Large intestine (tissue), 3 donors: ENCODE results near the gene RNPS1. TPM values are rescaled to one million over a fixed set of nuclear protein-coding genes. Genes with fewer than 3 reads are reported as not detected.

Experiments
- DNase-seq, 2 donors: peaks; one replicate each; pipeline versions ENCODE4 v3.0.0 to v3.0.0-alpha.2; 2013
- H3K27ac ChIP-seq: one replicate; pipeline ENCODE4 v1.5.1; 2013; ENCODE audit warnings: low read length
- H3K27me3 ChIP-seq: 2 replicates; pipeline ENCODE4 v1.6.1; 2013; ENCODE audit warnings: low read length; ENCODE audit not compliant: control insufficient read depth, insufficient read depth
- H3K36me3 ChIP-seq: 2 replicates; pipeline ENCODE4 v1.6.1; 2013; ENCODE audit warnings: low read length; ENCODE audit not compliant: control insufficient read depth, insufficient read depth
- H3K4me1 ChIP-seq: one replicate; pipeline ENCODE4 v1.6.1; 2013; ENCODE audit warnings: low read length; ENCODE audit not compliant: control insufficient read depth, insufficient read depth
- H3K4me3 ChIP-seq: one replicate; pipeline ENCODE4 v1.5.1; 2013; ENCODE audit warnings: low read length
- H3K9me3 ChIP-seq: one replicate; pipeline ENCODE4 v1.6.1; 2013; ENCODE audit warnings: mild to moderate bottlenecking, low read depth, low read length, moderate library complexity; ENCODE audit not compliant: control insufficient read depth
- WGBS: methylation state at CpG from one replicate; pipeline ENCODE4 v1.1.5; 2013; ENCODE audit warnings: low lambda C conversion rate; ENCODE audit not compliant: insufficient coverage; 5-methylcytosine and 5-hydroxymethylcytosine counted together
- polyA plus RNA-seq: library from polyadenylated mRNA; unstranded; fragments of 120-200 nt; gene quantifications from one replicate; pipeline ENCODE4 v1.2.1, GENCODE V29; 2013

Gene RNPS1
- polyA plus RNA-seq, 1 donor = 172 TPM

GRCh38 chr16:2213817-2214718, 53.9 kb downstream of the RNPS1 start:
- Histone ChIP-seq H3K27me3 (no peaks in the 10 kb centered on the region), H3K4me1 (peaks cover 16% of the 10 kb centered on the region), H3K27ac (peak overlapping the region; percentile 37), H3K4me3 (peak overlapping the region; percentile 41), H3K9me3 (peaks cover 2% of the 10 kb centered on the region), H3K36me3 (peaks cover 17% of the 10 kb centered on the region)
- no peak for DNase-seq
- WGBS = no CpG with 5 or more reads among the region's 98 CpGs

GRCh38 chr16:2212362-2213324, 55.3 kb downstream of the RNPS1 start:
- Histone ChIP-seq H3K4me3 (peak overlapping the region; percentile 41), H3K9me3 (peaks cover 2% of the 10 kb centered on the region), H3K27ac (no peak overlapping the region), H3K27me3 (no peaks in the 10 kb centered on the region), H3K4me1 (peaks cover 16% of the 10 kb centered on the region), H3K36me3 (peaks cover 31% of the 10 kb centered on the region)
- no CpG with 5 or more reads among the region's 19 CpGs for WGBS
- DNase-seq = peak; percentile 48 to 73

- no peaks in the 10 kb centered on the region for H3K27me3 ChIP-seq
- peaks cover 2% of the 10 kb centered on the region for H3K9me3 ChIP-seq
- no peak for DNase-seq
- H3K36me3 ChIP-seq = peaks cover 38% of the 10 kb centered on the region
- peaks cover 16% of the 10 kb centered on the region for H3K4me1 ChIP-seq
- H3K27ac ChIP-seq = no peak overlapping the region
- no peak overlapping the region for H3K4me3 ChIP-seq
- WGBS = no CpG with 5 or more reads among the region's 11 CpGs
Observed at GRCh38 chr16:2211923-2212347, 56.0 kb downstream of the RNPS1 start.

- no peak for DNase-seq
- peaks cover 23% of the 10 kb centered on the region for H3K4me1 ChIP-seq
- no peak within 1 kb of the TSS for H3K27ac ChIP-seq
- no CpG with 5 or more reads among the region's 24 CpGs for WGBS
- H3K36me3 ChIP-seq = peaks cover 41% of the 10 kb centered on the region
- H3K27me3 ChIP-seq = no peaks in the 10 kb centered on the region
- H3K9me3 ChIP-seq = peaks cover 2% of the 10 kb centered on the region
- H3K4me3 ChIP-seq = no peak within 1 kb of the TSS
Observed at GRCh38 chr16:2210386-2211365, 57.2 kb downstream of the RNPS1 start, which contains the start of gene BRICD5. Gene BRICD5 (minus strand): TSS chr16:2210863. CDS start chr16:2210833, 30 bp downstream.

GRCh38 chr16:2210009-2210332, 58.0 kb downstream of the RNPS1 start:
- H3K9me3 ChIP-seq = peaks cover 2% of the 10 kb centered on the region
- no peak for DNase-seq
- H3K4me3 ChIP-seq = no peak overlapping the region
- H3K27ac ChIP-seq = no peak overlapping the region
- H3K27me3 ChIP-seq = no peaks in the 10 kb centered on the region
- peaks cover 23% of the 10 kb centered on the region for H3K4me1 ChIP-seq
- WGBS = no CpG with 5 or more reads among the region's 17 CpGs
- peaks cover 41% of the 10 kb centered on the region for H3K36me3 ChIP-seq

GRCh38 chr16:2209258-2210008, 58.5 kb downstream of the RNPS1 start:
- Histone ChIP-seq H3K27me3 (no peaks in the 10 kb centered on the region), H3K9me3 (peaks cover 2% of the 10 kb centered on the region), H3K4me1 (peaks cover 26% of the 10 kb centered on the region), H3K27ac (no peak overlapping the region), H3K4me3 (no peak overlapping the region), H3K36me3 (peaks cover 41% of the 10 kb centered on the region)
- WGBS = no CpG with 5 or more reads among the region's 29 CpGs
- no peak for DNase-seq

GRCh38 chr16:2208772-2209171, 59.2 kb downstream of the RNPS1 start:
- no peak for DNase-seq
- no peaks in the 10 kb centered on the region for H3K27me3 ChIP-seq
- H3K4me3 ChIP-seq = no peak overlapping the region
- H3K4me1 ChIP-seq = peaks cover 26% of the 10 kb centered on the region
- no peak overlapping the region for H3K27ac ChIP-seq
- peaks cover 2% of the 10 kb centered on the region for H3K9me3 ChIP-seq
- WGBS = no CpG with 5 or more reads among the region's 9 CpGs
- peaks cover 41% of the 10 kb centered on the region for H3K36me3 ChIP-seq

- Histone ChIP-seq H3K27me3 (no peaks in the 10 kb centered on the region), H3K4me3 (no peak overlapping the region), H3K36me3 (peaks cover 41% of the 10 kb centered on the region), H3K9me3 (peaks cover 4% of the 10 kb centered on the region), H3K4me1 (peaks cover 25% of the 10 kb centered on the region), H3K27ac (no peak overlapping the region)
- no CpG with 5 or more reads among the region's 23 CpGs for WGBS
- DNase-seq = no peak
Observed at GRCh38 chr16:2208308-2208707, 59.6 kb downstream of the RNPS1 start.

- WGBS = no CpG with 5 or more reads among the region's 9 CpGs
- no peaks in the 10 kb centered on the region for H3K27me3 ChIP-seq
- peaks cover 41% of the 10 kb centered on the region for H3K36me3 ChIP-seq
- no peak overlapping the region for H3K27ac ChIP-seq
- H3K4me3 ChIP-seq = no peak overlapping the region
- peaks cover 20% of the 10 kb centered on the region for H3K4me1 ChIP-seq
- H3K9me3 ChIP-seq = peaks cover 5% of the 10 kb centered on the region
- no peak for DNase-seq
Observed at GRCh38 chr16:2207872-2208271, 60.1 kb downstream of the RNPS1 start.
